ENCODE measurements around the gene ADM. TPM values are rescaled to one million over a fixed set of nuclear protein-coding genes. Genes with fewer than 3 reads are reported as not detected.

ADM gene
- total RNA-seq, 1 experiment from 2014 or later = 87.2 TPM

GRCh38 chr11:10351765-10352641 is 47.1 kb downstream of the ADM start:
- ATAC-seq (no peak), DNase-seq (ENCODE audit: low read depth, low spot score) (no peak)
- intact Hi-C loops (cut with micrococcal nuclease) = no loop called here
- H2AFZ ChIP-seq (ENCODE audit: low read depth, low read length, poor library complexity, severe bottlenecking) = peak overlapping the region; percentile 1
- ChIA-PET POLR2A (interaction anchor here (0.9 kb wide), 1 partner anchor 103 kb away, joined by 4 read pairs; the partner anchor contains the start of gene AMPD3), RAD21 (ENCODE audit: low non-redundant PET in 1 of 2, low total read pairs in 2 of 2, uncharacterized antibody in 2 of 2, unreplicated experiment in 2 of 2) (interaction anchor here in 1 of 2 experiments (2.2 kb wide), 1 partner anchor 14 kb away, joined by 6 read pairs; no protein-coding TSS in a partner anchor), CTCF (interaction anchor here (1.3 to 3.8 kb wide), 2 partner anchors 14 to 17 kb away, joined by 3 to 29 read pairs; no protein-coding TSS in a partner anchor)
- no peaks in the 10 kb centered on the region for H3K9me2 ChIP-seq (ENCODE audit: insufficient read depth)
- H3K27me3 ChIP-seq (ENCODE audit: insufficient read depth, low read length) = no peaks in the 10 kb centered on the region
- TF ChIP-seq ZFX (IDR thresholded peaks at IDR 0.05) (no peak), TCF7L2 (IDR thresholded peaks at IDR 0.05; ENCODE audit: borderline replicate concordance, extremely low read depth, insufficient read depth, insufficient read length) (no peak), POLR2AphosphoS5 (IDR thresholded peaks at IDR 0.05; ENCODE audit: low read depth, low read length) (no peak), ELF1 (IDR thresholded peaks at IDR 0.05; ENCODE audit: borderline replicate concordance, low read depth) (no peak), SIN3A (IDR thresholded peaks at IDR 0.05; ENCODE audit: low read depth) (no peak), SRF (IDR thresholded peaks at IDR 0.05; ENCODE audit: low read depth) (no peak), RAD21 (IDR thresholded peaks at IDR 0.05; ENCODE audit: low read depth) (no peak), YY1 (IDR thresholded peaks at IDR 0.05; ENCODE audit: extremely low read depth, insufficient replicate concordance, low read depth, low read length) (no peak), EZH2phosphoT487 (IDR thresholded peaks at IDR 0.05; ENCODE audit: borderline replicate concordance) (no peak), EGR1 (IDR thresholded peaks at IDR 0.05; ENCODE audit: low read depth) (no peak), JUND (IDR thresholded peaks at IDR 0.05) (no peak)
- TF ChIP-seq, protein P1, sequence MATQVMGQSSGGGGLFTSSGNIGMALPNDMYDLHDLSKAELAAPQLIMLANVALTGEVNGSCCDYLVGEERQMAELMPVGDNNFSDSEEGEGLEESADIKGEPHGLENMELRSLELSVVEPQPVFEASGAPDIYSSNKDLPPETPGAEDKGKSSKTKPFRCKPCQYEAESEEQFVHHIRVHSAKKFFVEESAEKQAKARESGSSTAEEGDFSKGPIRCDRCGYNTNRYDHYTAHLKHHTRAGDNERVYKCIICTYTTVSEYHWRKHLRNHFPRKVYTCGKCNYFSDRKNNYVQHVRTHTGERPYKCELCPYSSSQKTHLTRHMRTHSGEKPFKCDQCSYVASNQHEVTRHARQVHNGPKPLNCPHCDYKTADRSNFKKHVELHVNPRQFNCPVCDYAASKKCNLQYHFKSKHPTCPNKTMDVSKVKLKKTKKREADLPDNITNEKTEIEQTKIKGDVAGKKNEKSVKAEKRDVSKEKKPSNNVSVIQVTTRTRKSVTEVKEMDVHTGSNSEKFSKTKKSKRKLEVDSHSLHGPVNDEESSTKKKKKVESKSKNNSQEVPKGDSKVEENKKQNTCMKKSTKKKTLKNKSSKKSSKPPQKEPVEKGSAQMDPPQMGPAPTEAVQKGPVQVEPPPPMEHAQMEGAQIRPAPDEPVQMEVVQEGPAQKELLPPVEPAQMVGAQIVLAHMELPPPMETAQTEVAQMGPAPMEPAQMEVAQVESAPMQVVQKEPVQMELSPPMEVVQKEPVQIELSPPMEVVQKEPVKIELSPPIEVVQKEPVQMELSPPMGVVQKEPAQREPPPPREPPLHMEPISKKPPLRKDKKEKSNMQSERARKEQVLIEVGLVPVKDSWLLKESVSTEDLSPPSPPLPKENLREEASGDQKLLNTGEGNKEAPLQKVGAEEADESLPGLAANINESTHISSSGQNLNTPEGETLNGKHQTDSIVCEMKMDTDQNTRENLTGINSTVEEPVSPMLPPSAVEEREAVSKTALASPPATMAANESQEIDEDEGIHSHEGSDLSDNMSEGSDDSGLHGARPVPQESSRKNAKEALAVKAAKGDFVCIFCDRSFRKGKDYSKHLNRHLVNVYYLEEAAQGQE (IDR thresholded peaks at IDR 0.05; ENCODE audit: low read depth) = no peak
- peak overlapping the region; percentile 73 for H3K4me2 ChIP-seq (ENCODE audit: low read length)
- H3K4me3 ChIP-seq (replicated peaks in 1 of 2; ENCODE audit: low read depth in 1 of 2, low read length in 2 of 2) = no peak overlapping the region
- no peaks in the 10 kb centered on the region for H3K36me3 ChIP-seq (ENCODE audit: control insufficient read depth in 1 of 2, insufficient read depth in 2 of 2, low read length in 2 of 2)
- BruUV-seq (replicated peaks) = no TSS peak
- peaks cover 34 to 43% of the 10 kb centered on the region in 2 experiments for H3K4me1 ChIP-seq (ENCODE audit: control insufficient read depth in 1 of 2, insufficient read depth in 2 of 2, low read length in 2 of 2)
- no peaks in the 10 kb centered on the region for H3K9me3 ChIP-seq (ENCODE audit: control insufficient read depth in 1 of 2, insufficient read depth in 1 of 2, low read depth in 1 of 2, low read length in 2 of 2)
- no peak overlapping the region for H3K27ac ChIP-seq (ENCODE audit: low read depth, low read length)
- no peaks in the 10 kb centered on the region for H4K20me1 ChIP-seq (ENCODE audit: insufficient read depth)
- no peaks in the 10 kb centered on the region for H3K79me2 ChIP-seq (ENCODE audit: insufficient read depth, low read length)
- no peak overlapping the region for H3K9ac ChIP-seq (ENCODE audit: low read length)
